ENCODE data around the gene SIGLEC12.
"Not testable (repeated sequence)": the region's sequence is repeated elsewhere in the genome, so short reads cannot be mapped to it uniquely, and the experiment has no call there.

SIGLEC12 gene

DNA sequence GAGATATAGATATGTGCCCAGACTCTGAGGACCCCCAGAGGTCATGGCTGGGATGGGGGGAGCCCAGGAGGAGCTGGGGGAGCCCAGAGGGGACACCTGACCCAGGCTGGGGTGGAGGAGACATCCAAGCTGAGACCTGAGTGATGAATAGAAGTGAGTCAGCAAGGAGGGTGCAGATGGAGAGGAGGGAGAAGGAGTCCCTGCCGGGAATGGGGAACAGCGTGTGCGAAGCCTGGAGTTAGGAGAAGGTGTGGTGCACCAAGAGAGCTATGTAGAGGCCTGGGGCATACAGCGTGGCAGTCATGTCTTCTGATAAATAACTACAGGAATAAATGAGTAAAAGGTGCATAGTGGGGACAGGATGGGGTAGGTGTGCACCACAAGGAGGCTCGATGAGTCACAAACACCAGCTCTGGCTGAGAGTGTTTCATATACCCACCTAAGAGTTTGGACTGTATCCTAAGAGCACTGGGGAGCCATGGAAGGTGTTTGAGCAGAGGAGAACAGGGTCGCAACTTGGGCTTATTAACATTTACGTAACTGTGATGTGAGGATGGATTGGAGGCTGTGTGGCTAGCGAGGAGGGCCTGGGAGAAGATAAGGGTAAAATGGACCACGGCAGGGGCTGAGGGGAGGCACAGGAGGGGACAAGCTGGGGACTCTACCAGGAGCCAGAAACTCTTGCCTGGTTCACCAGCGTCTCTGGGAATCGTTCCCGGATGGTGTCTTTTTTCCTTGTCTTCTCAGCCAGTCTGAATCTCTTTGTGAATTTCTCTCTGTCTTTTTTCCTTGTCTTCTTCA lies 21.9 kb downstream of the SIGLEC12 start:
- DNase-seq: no peak

DNA sequence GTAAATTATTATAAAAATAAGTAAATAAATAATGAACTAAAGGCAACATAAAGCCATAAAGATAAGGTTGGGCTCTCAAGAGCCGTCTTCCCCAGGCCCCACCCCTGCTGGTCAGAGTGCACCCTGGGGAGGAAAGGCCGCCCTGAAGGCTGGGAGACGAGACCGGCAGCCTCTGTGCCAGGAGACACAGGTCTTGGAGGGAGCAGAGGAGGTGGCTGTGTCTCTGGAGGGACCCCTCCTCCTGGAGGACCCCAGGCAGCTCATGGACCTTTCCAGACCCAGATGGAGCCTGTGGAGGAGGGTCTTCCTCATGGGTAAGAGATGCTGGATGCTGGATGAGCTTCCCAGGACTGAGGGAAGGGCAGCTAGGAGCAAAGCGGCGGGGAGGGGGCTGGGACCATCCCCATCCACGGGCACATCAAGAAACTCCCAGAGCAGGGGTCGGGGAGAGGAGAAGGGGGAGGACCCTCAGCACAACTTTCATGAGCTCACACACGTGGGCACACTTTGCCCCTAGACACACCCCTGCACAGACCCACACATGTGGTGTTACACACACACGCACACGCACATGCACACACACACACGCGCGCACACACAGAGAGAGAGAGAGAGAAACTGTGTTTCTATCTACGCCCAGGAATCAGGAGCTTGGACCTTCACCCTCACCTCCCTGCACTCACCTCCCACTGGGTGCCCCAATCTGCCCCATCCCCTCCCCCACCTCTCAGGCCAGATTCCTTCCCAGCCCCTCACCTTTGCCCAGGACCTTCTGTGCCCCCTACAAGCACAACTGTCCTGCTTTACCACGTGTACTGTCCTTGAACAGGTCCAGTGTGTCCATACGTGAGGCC lies 23.0 kb downstream of the SIGLEC12 start, which contains the start of gene CEACAM18:
Gene CEACAM18 (plus strand): TSS at position 159 of the 854 bp plus-strand sequence.
- no peak for DNase-seq

DNA sequence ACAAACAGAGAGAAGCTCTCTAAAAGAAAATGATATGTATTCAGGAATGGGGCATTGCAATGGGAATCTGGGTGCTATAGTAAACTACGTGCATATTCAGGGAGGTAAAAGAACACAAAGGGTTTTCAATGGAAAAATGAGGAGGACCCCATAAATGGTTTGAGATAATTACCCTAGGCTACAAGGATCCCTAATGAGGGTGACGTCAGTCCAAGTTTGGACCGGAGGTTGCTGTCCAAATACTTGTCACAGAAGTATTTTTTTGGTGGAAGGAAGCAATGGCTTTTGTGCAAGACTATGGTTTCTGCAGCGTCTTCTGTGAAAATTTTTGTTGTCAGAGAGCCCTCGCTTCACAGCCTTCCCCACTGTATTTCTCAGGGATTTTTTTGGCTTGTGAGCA lies 24.3 kb downstream of the SIGLEC12 start:
- no peak for DNase-seq

DNA sequence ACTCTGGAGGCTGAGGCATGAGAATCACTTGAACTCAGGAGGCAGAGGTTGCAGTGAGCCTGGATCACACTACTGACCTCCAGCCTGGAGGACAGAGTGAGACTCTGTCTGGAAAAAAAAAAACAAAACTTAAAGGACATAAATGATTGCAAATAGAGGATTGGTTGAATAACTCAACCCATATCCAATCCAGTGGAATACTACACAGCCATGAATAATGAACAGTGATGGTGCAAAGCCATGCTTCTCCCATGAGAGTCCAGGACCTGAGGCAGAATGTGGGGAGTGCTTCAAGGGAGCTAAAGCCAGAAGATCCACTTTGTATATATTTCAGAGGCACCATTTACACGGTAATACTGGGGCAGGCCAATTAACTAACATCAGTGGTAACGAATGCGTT lies 25.4 kb downstream of the SIGLEC12 start:
- no peak for DNase-seq

DNA sequence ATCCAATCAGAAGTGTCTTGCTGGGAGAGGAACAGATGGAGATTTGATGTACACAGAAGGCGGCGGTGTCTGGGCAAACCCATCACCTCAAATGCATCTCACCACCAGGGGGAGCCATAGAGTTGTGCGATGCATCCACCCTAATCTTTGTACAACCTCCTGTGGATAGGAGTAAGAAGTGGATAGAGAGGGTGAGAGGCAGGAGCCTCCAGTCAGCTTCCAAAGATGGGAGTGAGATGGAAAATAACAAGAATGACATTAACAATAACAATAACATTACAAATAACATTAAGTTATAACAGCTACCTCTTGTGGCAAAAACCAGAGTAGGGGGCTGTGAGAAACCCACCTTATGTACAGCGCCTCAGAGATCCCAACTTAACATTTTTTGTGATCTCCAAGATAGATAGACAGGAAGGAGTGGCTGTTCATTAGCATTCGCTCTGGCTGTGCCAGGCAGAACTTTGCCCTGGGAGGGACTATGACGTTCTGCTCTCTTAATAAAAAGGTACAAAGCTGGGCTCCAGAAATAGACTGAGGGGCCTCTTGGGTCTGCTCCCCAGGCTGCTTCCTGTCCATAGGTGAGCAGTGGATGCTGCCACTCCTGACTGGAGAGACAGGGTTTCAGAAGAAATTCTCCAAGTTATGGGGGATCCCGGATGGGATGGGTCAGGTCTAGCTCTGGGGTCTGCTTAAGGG lies 28.4 kb downstream of the SIGLEC12 start:
- DNase-seq: peak; percentile 92

DNA sequence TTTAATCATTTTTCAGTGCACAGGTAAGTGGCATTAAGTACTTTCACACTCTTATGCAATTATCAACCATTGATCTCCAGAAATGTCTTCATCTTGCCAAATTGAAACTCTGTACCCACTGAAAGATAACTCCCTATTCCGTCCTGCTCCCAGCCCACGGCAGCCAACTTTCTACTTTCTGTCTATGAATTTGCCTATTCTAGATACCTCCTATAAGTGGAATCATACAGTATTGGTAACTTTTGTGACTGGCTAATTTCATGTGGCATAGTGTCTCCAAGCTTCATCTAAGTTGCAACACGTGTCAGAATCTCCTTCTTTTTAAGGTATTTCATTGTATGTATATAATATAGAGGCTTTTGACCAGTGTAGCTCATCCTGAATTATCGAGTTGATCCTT lies 29.0 kb downstream of the SIGLEC12 start:
- DNase-seq: peak; percentile 36

DNA sequence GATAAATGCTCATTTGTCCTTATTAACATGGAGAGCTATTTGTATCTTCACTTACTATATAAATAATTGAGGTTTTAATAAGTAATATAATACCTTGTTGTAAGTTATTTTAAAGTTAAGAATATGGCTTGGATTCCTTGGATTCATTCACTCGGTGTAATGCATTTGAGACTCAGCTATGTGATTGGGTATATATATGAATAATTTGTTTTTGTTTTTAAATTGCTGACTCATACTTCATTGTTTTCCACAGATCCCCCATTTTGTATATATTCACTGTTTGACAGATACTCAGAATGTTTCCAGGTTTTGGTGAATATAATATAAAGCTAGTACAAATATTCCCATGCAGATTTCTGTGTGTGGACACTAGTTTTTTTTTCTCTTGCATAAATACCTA lies 30.1 kb downstream of the SIGLEC12 start:
- no peak for DNase-seq

DNA sequence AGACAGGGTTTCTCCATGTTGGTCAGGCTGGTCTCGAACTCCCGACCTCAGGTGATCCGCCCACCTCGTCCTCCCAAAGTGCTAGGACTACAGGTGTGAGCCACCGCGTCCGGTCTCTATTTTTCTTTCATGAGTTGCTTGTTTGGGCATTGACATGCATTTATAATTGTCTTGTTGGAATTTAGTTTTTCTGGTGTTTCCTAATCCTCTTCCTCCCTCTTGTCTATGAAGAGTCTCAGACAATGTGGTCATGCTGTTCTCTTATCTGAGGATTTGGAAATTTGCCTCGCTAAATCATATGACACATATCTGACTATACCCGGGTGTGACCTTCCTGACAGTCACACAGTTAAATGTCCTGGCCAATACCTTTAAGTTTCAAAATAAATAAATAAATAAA lies 30.6 kb downstream of the SIGLEC12 start:
- DNase-seq: no peak

DNA sequence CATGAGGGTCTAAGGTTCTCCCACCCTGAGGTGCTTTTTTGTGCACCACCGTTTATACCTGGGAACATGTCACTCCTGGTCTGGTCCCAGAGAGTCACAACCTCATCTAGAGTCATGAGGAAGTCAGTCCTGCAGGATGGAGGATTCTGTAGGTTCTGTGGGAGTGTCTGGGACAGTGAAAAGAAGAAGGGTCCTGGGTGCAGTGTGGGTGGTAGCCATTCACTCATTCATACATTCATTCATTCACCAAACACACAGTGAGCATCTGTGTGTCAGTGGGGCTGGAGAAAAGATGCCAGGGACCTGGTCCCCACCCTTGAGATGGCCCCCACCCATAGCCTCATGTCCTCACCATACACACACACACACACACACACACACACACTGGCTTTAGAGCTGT lies 32.0 kb downstream of the SIGLEC12 start:
- DNase-seq: no peak

DNA sequence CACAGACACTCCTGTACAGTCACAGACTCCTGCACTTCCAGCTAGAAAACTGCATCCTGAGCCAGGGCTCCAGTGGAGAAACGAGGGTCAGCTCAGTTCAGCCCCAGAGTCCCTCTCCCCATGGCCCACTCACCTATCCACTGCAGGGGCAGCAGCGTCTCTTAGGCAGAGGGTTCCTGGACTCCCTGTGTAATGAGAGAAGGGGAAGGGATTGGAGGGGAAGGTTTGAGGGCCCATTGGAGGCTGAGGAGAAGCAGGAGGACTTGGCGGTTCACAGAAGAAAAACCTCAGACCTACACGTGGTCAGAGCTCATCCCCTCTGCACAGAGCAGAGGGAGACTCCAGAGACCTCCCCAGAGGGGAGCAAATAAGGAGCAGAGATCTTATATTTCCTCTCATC lies 32.4 kb downstream of the SIGLEC12 start:
- no peak for DNase-seq

DNA sequence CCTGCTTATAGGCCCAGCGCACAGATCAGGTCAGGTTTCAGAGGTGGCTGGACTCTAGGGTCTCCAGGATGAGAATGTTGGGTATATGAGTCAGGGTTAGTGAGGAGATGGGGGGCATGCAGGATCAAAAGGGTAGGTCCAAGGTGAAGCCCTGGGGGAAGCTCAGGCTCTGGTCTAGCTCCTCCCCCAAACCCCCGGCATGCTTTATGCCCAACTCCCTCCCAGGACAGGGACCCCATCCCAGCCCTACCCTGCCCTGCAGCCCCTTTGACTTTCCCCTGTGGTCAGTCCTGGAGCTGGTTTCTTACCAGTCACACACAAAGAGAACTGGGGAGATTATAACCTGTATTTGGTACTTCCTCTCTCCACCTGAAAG lies 33.1 kb downstream of the SIGLEC12 start:
- no peak for DNase-seq

DNA sequence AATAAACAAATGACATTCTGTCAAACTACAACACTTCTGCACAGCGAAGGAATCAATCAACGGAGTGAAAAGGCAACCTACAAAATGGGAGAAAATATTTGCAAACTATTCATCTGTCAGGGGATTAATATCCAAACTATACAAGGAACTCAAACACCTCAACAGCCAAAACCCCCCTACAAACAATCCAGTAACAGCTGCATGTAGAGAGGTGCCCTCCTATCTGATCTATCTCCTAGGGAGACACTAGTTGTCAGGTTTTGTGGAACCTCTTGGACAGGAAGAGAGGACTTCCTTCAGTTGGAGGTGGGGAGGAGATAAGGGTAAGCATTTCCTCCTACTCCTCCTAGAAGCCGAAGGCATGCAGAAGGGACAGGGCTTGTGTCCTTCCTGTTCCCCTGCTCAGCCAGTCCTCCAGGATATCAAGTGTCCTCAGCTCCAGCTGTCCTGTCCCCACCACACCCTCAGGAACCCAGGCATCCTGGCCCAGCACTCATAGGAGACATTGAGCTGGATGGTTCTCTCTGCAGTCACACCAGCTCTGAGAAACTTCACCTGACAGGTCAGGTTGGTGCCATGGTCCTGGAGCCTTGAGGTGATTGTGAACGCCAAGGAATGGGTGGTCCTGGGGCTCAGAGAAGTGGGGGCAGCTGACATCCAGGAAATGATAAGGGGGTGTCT lies 33.6 kb downstream of the SIGLEC12 start:
- DNase-seq: no peak

DNA sequence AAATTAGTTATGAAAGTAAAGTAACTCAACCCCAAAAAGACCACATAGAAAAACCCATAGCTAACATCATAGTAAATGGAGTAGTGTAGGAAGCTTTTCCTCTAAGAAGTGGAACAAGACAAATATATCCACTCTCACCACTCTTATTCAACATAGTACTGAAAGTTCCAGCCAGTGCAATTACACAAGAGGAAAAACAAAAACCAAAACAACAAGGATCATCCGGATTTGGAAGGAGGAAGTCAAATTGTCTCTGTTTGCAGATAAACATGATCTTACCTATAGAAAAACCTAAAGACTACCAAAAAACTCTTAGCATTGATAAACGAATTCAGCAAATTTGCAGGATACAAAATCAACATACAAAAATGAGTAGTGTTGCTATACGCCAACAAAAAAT lies 34.9 kb downstream of the SIGLEC12 start:
- no peak for DNase-seq

DNA sequence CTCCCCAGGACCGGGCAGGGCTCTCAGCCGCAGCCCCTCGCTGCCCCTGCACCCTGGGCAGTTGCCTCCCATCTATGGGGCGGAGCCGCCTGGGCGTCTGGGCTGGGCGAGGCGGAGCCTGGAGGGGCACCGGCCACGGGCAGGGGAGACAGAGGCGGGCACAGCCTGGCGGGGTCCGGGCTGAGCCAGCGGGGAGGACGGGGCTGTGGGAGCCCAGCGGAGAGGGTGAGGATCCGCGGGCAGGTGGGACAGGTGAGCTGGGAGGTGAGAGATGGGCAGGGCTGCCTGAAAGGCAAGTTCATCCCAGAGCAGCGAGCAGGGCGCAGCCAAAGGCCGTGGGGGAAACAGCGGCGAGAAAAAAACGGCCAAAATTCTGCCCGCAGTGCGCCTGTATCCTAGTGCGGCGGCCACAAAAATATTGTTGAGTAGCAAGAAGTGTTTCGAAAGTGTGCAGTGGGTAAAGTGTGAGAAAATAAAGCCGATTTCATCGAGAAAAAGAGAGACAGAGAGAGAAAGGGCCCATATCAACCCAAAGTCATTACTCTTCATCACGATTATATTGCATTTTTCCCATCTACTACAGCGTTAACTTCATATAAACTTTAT lies 37.5 kb downstream of the SIGLEC12 start:
- DNase-seq: not testable (repeated sequence)

DNA sequence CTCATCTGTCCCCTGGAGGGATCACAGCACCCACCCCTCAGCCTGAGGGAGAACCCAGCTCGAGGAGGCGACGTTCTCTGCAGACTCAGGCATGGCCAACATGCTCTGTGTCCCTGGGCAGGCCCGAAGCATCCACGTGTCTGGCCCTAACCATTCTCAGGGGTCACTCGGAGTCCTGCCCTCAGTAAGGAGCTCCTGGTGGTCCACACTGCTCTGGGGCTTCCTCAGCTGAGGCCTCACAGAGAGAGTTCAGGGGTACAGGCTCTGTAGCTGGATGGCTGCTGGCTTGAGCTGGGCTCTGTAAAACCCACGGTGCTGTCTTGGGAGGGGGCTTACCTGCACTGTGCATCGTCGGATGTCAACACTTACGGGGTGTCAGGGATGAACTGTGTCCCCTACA lies 38.9 kb downstream of the SIGLEC12 start:
- DNase-seq: no peak

DNA sequence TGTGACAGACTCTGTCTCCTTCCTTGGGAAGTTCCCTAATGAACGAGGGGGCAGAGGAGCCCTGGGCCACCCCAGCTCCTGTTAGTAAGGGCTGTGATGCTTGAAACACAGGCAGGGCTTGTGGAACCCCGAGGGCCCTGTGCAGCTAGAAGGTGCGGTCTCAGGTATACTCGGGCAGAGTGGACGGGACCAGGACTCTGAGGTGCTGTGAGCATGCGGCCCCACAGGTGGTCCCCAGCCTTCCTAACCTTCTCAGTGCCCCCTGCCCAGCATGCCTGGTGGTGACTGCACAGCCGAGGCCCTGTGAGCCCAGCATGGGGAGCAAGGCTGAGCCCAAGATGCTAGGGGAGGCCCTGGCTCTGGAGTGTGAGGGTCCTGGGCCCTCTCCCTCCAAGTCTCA lies 39.3 kb downstream of the SIGLEC12 start:
- DNase-seq: no peak

DNA sequence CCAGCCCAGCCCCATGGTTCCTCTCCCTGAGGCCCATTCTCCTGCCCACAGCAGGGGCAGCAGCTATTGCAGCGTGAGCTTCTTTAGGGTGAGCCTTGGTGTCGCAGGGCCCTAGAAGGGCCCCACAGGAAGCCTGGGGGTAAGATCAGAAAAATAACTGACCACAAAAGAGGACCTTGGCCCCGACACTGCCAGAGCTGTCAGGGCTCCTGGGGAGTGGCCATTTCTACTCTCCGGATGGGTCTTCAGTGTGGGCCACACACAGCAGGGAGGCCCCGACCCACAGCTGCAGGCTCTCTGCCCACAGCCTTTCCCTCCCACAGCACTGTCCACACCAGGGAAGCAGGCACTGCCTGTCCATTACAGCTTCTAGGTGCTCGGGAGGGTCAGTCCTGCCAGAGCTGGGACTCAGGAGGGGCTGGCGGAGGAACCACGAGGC lies 39.9 kb downstream of the SIGLEC12 start:
- no peak for DNase-seq

DNA sequence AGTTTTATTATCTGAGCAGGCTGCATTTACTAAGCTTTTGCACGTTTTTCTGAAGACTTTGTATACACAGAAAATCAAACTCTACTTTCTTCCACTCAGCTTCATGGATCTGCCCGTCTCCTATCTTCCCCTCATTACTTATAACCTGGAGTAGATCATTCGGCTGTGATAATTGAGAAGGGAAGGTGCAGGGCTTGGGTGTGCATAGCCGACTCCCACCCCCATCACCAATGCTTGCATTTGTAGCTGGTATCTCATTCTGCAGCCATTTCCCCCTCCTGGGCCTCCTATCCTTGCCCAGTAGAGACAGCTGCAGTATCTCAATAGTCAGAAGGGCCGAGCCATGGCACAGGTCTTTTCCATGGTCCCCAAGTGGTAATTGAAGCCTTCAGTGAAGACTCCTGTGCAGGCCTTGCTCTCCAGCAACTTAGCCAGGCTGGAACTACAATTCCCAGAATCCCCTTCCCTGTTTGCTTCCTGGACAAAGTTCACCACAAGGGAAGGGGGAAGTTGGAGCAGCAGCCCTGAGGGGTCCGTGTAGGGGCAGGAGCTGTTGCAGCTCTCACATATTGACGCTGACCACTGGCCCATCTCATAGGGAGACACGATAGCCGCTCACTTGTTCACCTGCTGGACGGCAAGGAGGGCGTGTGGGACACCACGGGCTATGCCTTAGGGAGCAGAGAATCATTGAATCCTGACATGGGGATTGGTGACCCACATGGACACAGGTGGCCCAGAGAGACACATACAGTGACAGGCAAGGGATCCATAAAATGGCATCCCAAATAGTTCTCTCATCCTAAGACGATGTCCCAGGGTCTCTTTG lies 41.2 kb downstream of the SIGLEC12 start:
- no peak for DNase-seq

DNA sequence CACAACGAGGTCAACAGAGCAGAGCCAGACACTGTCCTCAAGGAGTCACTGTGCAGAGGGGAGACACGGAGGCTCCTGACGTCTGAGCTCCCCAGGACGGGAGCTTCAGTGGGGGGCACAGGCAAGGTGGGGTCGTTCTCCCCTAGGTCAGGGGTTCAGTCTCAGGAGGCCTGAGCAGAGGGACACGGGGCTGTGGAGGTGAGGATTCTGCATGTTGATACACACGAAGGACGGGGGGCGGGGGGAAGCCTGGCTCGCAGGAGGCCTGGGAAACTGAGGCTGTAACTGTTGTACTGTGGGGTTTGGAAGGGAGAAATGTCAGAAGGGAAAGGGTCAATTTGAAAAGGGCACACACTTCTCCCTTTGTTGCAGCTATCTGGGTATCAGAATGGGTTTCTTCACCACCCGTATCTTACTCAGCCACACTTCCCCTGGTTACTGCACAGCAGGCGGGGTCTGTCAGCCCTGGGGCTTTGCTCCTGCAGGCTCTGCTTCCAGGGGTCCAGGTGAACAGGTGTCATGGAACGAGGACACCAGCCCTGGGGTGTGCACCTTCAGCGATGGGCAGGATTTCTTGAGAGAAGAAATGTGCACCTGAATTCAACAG lies 42.6 kb downstream of the SIGLEC12 start:
- DNase-seq: no peak

DNA sequence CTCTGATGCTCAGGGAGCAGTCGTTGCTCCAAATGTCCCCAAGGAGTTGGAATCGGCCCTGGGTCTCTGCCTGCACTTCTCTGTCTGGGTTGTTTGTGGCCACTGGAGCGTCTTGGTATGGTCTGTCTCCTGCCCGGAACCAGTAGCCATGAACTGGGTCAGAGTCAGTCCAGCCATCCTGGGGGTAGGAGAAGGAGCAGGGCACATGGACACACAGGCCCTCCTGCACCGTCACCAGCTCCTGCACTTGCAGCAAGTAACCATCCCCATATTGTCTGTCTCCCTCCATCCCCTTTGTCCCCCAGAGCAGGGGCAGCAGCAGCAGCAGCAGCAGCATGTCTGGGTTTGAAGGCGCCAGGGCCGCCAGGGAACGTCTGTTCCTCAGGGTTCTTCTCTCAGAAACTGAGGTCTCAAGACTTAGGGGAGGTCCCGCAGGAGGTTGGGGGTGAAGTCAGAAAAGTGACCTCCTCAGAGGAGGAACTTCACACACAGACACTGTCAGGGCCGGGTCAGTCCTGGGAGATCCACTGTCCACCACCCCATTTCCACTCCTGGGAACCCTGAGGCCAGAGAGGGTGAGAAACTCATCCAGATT lies 43.5 kb downstream of the SIGLEC12 start, which contains the start of gene SIGLEC8:
Gene SIGLEC8 (minus strand): TSS at position 404 of the 595 bp plus-strand sequence. CDS start 67 bp downstream, at position 337.
- no peak for DNase-seq
